Sigmoid colon (tissue), 4 donors: ENCODE data around the gene LHPP.

Experiments used
- EP300 ChIP-seq, 4 donors: sonication (generic); formaldehyde crosslinking; IDR thresholded peaks; one replicate each; pipeline ENCODE4 v1.6.1; 2017; ENCODE audit warnings: antibody characterized with exemption in 4 of 4
- TF ChIP-seq, protein P1 (sequence below), 4 experiments: fragments of 450-650 bp in 3 of 4; fragments of 200-600 bp in 1 of 4; IDR thresholded peaks; one replicate each; pipeline ENCODE4 v1.5.1; 2016 to 2019; ENCODE audit warnings: antibody characterized with exemption in 4 of 4, mild to moderate bottlenecking in 3 of 4, moderate library complexity in 2 of 4

GRCh38 chr10:124602646-124603365, 141.2 kb downstream of the LHPP start:
- TF ChIP-seq, protein P1, sequence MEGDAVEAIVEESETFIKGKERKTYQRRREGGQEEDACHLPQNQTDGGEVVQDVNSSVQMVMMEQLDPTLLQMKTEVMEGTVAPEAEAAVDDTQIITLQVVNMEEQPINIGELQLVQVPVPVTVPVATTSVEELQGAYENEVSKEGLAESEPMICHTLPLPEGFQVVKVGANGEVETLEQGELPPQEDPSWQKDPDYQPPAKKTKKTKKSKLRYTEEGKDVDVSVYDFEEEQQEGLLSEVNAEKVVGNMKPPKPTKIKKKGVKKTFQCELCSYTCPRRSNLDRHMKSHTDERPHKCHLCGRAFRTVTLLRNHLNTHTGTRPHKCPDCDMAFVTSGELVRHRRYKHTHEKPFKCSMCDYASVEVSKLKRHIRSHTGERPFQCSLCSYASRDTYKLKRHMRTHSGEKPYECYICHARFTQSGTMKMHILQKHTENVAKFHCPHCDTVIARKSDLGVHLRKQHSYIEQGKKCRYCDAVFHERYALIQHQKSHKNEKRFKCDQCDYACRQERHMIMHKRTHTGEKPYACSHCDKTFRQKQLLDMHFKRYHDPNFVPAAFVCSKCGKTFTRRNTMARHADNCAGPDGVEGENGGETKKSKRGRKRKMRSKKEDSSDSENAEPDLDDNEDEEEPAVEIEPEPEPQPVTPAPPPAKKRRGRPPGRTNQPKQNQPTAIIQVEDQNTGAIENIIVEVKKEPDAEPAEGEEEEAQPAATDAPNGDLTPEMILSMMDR (IDR thresholded peaks at IDR 0.05): no peak
- TF ChIP-seq EP300 (IDR thresholded peaks at IDR 0.05): no peak
